GM23248 (cell line): ENCODE measurements around the gene MAP3K9. TPM values are rescaled to one million over a fixed set of nuclear protein-coding genes. Genes with fewer than 3 reads are reported as not detected.

ENCODE experiments used
- DNase-seq: peaks from one replicate; pipeline ENCODE4 v3.0.0-alpha.2; 2015
- H2AFZ ChIP-seq: fragments of 200-600 bp; sonication (generic); 2 replicates; pipeline ENCODE4 v1.6.1; 2016; ENCODE audit warnings: antibody characterized with exemption
- H3F3A ChIP-seq: fragments of 200-600 bp; sonication (generic); 2 replicates; pipeline ENCODE4 v1.6.1; 2016; ENCODE audit warnings: mild to moderate bottlenecking, antibody characterized with exemption, mixed run types; ENCODE audit not compliant: insufficient read depth
- H3K27ac ChIP-seq: fragments of 200-600 bp; sonication (generic); 2 replicates; pipeline ENCODE4 v1.5.1; 2016; ENCODE audit warnings: mild to moderate bottlenecking
- H3K27me3 ChIP-seq: fragments of 200-600 bp; sonication (generic); replicated peaks from 2 replicates; pipeline ENCODE4 v1.6.1; 2016; ENCODE audit warnings: mild to moderate bottlenecking; ENCODE audit not compliant: insufficient read depth
- H3K36me3 ChIP-seq: fragments of 200-600 bp; sonication (generic); 2 replicates; pipeline ENCODE4 v1.6.1; 2016; ENCODE audit warnings: low read depth, mild to moderate bottlenecking
- H3K4me1 ChIP-seq: fragments of 200-600 bp; sonication (generic); 2 replicates; pipeline ENCODE4 v1.6.1; 2016; ENCODE audit warnings: mild to moderate bottlenecking; ENCODE audit not compliant: insufficient read depth
- H3K4me2 ChIP-seq: fragments of 200-600 bp; sonication (generic); one replicate; pipeline ENCODE4 v1.6.1; 2016; ENCODE audit warnings: mild to moderate bottlenecking; ENCODE audit not compliant: unreplicated experiment
- H3K4me3 ChIP-seq: fragments of 200-600 bp; sonication (generic); 2 replicates; pipeline ENCODE4 v1.5.1; 2016; ENCODE audit warnings: mild to moderate bottlenecking
- H3K79me2 ChIP-seq: fragments of 200-600 bp; sonication (generic); 2 replicates; pipeline ENCODE4 v1.6.1; 2016; ENCODE audit warnings: mild to moderate bottlenecking; ENCODE audit not compliant: insufficient read depth
- H3K9ac ChIP-seq: fragments of 200-600 bp; sonication (generic); 2 replicates; pipeline ENCODE4 v1.6.1; 2016; ENCODE audit warnings: mild to moderate bottlenecking
- H3K9me2 ChIP-seq: fragments of 200-600 bp; sonication (generic); 2 replicates; pipeline ENCODE4 v1.6.1; 2016; ENCODE audit warnings: mixed run types, mild to moderate bottlenecking, moderate library complexity; ENCODE audit not compliant: insufficient read depth
- H3K9me3 ChIP-seq: fragments of 200-600 bp; sonication (generic); one replicate; pipeline ENCODE4 v1.6.1; 2017; ENCODE audit warnings: low read depth
- H4K20me1 ChIP-seq: fragments of 200-600 bp; sonication (generic); 2 replicates; pipeline ENCODE4 v1.6.0; 2016; ENCODE audit not compliant: insufficient read depth
- EZH2 ChIP-seq: fragments of 200-600 bp; sonication (generic); IDR thresholded peaks from 2 replicates; pipeline ENCODE4 v1.6.1; 2018; ENCODE audit warnings: antibody characterized with exemption, mild to moderate bottlenecking; ENCODE audit not compliant: insufficient read depth, poor library complexity, severe bottlenecking
- EZH2phosphoT487 ChIP-seq: fragments of 200-600 bp; sonication (generic); IDR thresholded peaks from 2 replicates; pipeline ENCODE4 v1.6.1; 2018; ENCODE audit warnings: antibody characterized with exemption, moderate library complexity, mild to moderate bottlenecking, low read depth; ENCODE audit not compliant: insufficient read depth
- WGBS, 2 experiments: methylation state at CpG; one replicate each; pipeline ENCODE4 v1.1.6; 2015 to 2017; ENCODE audit warnings: low lambda C conversion rate in 2 of 2, low coverage in 1 of 2; ENCODE audit errors: missing lambda C conversion rate in 2 of 2; 5-methylcytosine and 5-hydroxymethylcytosine counted together
- in situ Hi-C: fragments of 300-500 bp; cut with MboI; formaldehyde crosslinking; loops from 2 replicates; pipeline ENCODE4 v1.15.0; 2020
- polyA plus RNA-seq: library from polyadenylated mRNA; unstranded; fragments of >200 nt; fragmentation: Nextera tagmentation; extraction: Ambion mirVana; gene quantifications from 2 replicates; pipeline ENCODE4 v1.2.1, GENCODE V29; 2016
- total RNA-seq: library from RNA; depleted of rRNA; stranded (reverse); fragments of >200 nt; shearing (Covaris generic); gene quantifications from 2 replicates; pipeline ENCODE4 v1.2.3, GENCODE V29; 2014

MAP3K9 gene
- total and polyA plus RNA-seq, 2 experiments from 2014 or later: 0.05 TPM; not detected in 1

- no peaks in the 10 kb centered on the region for H3F3A ChIP-seq
- no peak overlapping the region for H3K9ac ChIP-seq
- no peak for TF ChIP-seq EZH2
- WGBS, 2 experiments: 94% methylated on average over 1 of the region's 1 CpG
- H2AFZ ChIP-seq: no peak overlapping the region
- H3K4me2 ChIP-seq: no peak overlapping the region
- H3K4me3 ChIP-seq: no peak overlapping the region
- peaks cover 37% of the 10 kb centered on the region for H3K27me3 ChIP-seq
- H3K4me1 ChIP-seq: no peaks in the 10 kb centered on the region
- H4K20me1 ChIP-seq: no peaks in the 10 kb centered on the region
- H3K79me2 ChIP-seq: no peaks in the 10 kb centered on the region
- no peaks in the 10 kb centered on the region for H3K36me3 ChIP-seq
- in situ Hi-C loops: loop anchor here (10.0 kb wide), 2 partner anchors 160 to 190 kb away; no protein-coding TSS in a partner anchor
- H3K27ac ChIP-seq: no peak overlapping the region
- H3K9me2 ChIP-seq: no peaks in the 10 kb centered on the region
- no peaks in the 10 kb centered on the region for H3K9me3 ChIP-seq
- no peak for DNase-seq
These were observed 5.2 kb upstream of the MAP3K9 start for GRCh38 chr14:70814466-70814865.

GRCh38 chr14:70812124-70812818 lies 3.0 kb upstream of the MAP3K9 start:
- no peak for TF ChIP-seq EZH2
- TF ChIP-seq EZH2phosphoT487: no peak
- Histone ChIP-seq H3K36me3 (no peaks in the 10 kb centered on the region), H3K4me1 (no peaks in the 10 kb centered on the region), H4K20me1 (no peaks in the 10 kb centered on the region), H3K79me2 (no peaks in the 10 kb centered on the region), H3K27ac (no peak overlapping the region), H3K4me2 (no peak overlapping the region), H2AFZ (no peak overlapping the region), H3K27me3 (peaks cover 55% of the 10 kb centered on the region), H3K4me3 (no peak overlapping the region), H3F3A (no peaks in the 10 kb centered on the region), H3K9me3 (no peaks in the 10 kb centered on the region), H3K9ac (no peak overlapping the region), H3K9me2 (no peaks in the 10 kb centered on the region)
- in situ Hi-C loops: loop anchor here (10.0 kb wide), 2 partner anchors 163 to 187 kb away; no protein-coding TSS in a partner anchor
- no peak for DNase-seq
- WGBS, 2 experiments: 40 to 42% methylated on average over 2 of the region's 2 CpGs

- H3K4me1 ChIP-seq: no peaks in the 10 kb centered on the region
- no peaks in the 10 kb centered on the region for H3K9me3 ChIP-seq
- in situ Hi-C loops: loop anchor here (10.0 kb wide), 2 partner anchors 163 to 187 kb away; no protein-coding TSS in a partner anchor
- no peak overlapping the region for H2AFZ ChIP-seq
- no peaks in the 10 kb centered on the region for H4K20me1 ChIP-seq
- no peaks in the 10 kb centered on the region for H3F3A ChIP-seq
- peaks cover 62% of the 10 kb centered on the region for H3K27me3 ChIP-seq
- H3K9ac ChIP-seq: no peak overlapping the region
- TF ChIP-seq EZH2phosphoT487 (no peak), EZH2 (no peak)
- 82 to 91% methylated on average over 2 of the region's 2 CpGs for WGBS, 2 experiments
- H3K4me3 ChIP-seq: no peak overlapping the region
- no peak for DNase-seq
- H3K79me2 ChIP-seq: no peaks in the 10 kb centered on the region
- no peaks in the 10 kb centered on the region for H3K36me3 ChIP-seq
- no peak overlapping the region for H3K27ac ChIP-seq
- no peaks in the 10 kb centered on the region for H3K9me2 ChIP-seq
- no peak overlapping the region for H3K4me2 ChIP-seq
These were observed 2.3 kb upstream of the MAP3K9 start for GRCh38 chr14:70811578-70811977.

- no peaks in the 10 kb centered on the region for H3K4me1 ChIP-seq
- WGBS, 2 experiments: 90 to 97% methylated on average over 2 of the region's 2 CpGs
- H3K27ac ChIP-seq: no peak overlapping the region
- no peak overlapping the region for H3K4me3 ChIP-seq
- H3K9me2 ChIP-seq: no peaks in the 10 kb centered on the region
- H3K36me3 ChIP-seq: no peaks in the 10 kb centered on the region
- no peaks in the 10 kb centered on the region for H3K79me2 ChIP-seq
- no peaks in the 10 kb centered on the region for H4K20me1 ChIP-seq
- no peak overlapping the region for H2AFZ ChIP-seq
- in situ Hi-C loops: loop anchor here (10.0 kb wide), 2 partner anchors 164 to 186 kb away; no protein-coding TSS in a partner anchor
- H3F3A ChIP-seq: no peaks in the 10 kb centered on the region
- DNase-seq: no peak
- TF ChIP-seq EZH2 (no peak), EZH2phosphoT487 (no peak)
- H3K27me3 ChIP-seq: peaks cover 67% of the 10 kb centered on the region
- H3K4me2 ChIP-seq: no peak overlapping the region
- no peak overlapping the region for H3K9ac ChIP-seq
- no peaks in the 10 kb centered on the region for H3K9me3 ChIP-seq
These were observed 1.7 kb upstream of the MAP3K9 start for GRCh38 chr14:70811050-70811449.
